Measurements from ENCODE around the gene SERPINA3.
"Not testable (repeated sequence)": the region's sequence is repeated elsewhere in the genome, so short reads cannot be mapped to it uniquely, and the experiment has no call there.

The SERPINA3 gene

DNA sequence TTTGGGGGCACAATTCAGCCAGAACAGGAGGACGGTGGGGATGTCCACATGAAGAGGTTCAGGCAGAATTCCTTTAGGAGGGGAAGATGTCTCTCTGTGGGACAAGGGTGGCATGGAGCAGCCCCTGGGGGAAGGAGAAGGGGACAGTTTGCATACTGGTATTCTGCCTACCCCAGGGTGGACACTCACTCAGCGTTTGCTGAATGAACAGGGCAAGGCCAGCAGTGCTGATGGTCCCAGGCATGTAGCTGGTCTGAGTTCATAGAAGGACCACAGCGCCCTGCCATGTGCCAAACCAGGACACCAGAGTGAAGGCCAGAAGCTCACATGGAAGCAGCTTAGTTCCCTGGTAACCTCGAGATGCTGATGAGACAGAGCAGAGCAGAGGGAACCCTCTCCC is 25.6 kb upstream of the SERPINA3 start:
- no peak for DNase-seq

DNA sequence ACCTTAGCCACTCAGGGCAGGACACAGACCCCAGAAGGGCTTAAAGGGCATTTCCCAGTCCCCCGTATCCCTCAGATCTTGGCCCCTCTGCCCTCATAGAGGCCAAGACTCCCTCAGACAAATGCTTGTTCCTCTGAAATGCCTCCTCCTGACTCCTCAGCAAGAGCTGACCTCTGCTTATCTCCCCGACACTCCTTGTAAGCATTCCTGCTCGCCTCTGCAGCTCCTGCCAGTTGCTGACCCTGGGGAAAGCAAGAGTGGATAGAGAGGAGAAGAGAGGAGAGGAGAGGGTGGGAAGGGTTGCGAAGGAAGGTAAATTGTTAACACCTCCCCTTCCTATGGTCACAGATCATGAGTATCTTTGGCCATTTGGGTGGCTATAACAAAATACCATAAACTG is 23.9 kb upstream of the SERPINA3 start:
- no peak for DNase-seq

DNA sequence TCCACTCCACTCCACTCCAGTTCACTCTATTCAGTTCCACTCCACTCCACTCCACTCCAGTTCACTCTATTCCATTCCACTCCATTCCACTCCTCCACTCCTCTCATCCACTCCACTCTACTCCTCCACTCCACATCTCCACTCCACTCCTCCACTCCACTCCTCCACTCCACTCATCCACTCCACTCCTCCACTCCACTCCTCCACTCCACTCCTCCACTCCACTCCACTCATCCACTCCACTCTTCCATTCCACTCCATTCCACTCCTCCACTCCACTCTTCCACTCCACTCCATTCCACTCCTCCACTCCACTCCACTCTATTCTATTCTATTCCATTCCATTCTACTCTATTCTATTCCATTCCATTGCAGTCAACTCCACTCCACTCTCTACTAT is 21.1 kb upstream of the SERPINA3 start:
- DNase-seq, result no peak

DNA sequence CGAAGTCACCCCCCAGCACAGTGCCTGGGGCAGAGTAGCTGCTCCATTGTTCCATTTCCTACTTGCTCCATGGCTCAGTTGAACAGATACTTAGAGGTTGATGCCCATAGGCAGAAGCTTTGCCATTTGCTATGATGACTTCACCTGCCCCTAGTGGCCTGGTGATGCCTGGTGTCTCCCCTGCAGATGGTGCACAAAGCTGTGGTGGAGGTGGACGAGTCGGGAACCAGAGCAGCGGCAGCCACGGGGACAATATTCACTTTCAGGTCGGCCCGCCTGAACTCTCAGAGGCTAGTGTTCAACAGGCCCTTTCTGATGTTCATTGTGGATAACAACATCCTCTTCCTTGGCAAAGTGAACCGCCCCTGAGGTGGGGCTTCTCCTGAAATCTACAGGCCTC is 20.3 kb upstream of the SERPINA3 start:
- no peak for DNase-seq

DNA sequence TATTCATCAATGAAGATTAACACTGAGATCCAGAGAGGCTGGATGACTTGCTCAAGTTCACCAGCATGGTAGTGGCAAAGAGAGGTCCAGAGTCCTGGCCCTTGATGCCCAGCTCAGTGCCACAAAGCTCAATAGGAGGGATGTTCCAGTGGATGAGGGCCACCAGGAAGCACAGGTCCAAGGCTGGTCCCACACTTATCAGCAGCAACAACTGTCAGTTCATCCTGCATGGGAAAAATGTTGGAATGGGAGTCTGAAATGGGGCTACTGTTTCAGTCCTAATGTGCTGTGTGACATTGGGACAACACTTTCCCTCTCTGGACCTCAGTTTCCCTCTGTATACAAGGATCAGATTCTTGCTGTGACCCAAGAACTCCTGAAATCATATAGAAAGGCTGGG is 19.7 kb upstream of the SERPINA3 start:
- DNase-seq, result no peak

DNA sequence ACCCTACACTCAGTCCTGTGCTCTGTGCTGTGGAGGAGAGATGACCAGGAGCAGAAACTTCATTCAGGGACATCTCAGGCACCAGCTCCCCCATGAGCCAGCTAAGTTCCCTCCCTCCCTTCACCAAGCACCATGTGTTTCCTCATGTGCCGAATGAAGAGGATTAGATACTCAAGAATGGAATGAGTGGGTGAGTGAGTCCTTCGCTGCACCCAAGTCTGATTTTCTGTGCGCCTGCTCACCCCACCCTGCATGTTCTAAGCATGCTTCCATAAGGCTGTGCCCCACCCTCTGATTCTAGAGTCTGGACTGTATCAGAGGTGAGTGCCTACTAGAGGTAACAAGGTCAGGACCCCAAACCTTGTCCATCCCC is 18.8 kb upstream of the SERPINA3 start:
- no peak for DNase-seq

DNA sequence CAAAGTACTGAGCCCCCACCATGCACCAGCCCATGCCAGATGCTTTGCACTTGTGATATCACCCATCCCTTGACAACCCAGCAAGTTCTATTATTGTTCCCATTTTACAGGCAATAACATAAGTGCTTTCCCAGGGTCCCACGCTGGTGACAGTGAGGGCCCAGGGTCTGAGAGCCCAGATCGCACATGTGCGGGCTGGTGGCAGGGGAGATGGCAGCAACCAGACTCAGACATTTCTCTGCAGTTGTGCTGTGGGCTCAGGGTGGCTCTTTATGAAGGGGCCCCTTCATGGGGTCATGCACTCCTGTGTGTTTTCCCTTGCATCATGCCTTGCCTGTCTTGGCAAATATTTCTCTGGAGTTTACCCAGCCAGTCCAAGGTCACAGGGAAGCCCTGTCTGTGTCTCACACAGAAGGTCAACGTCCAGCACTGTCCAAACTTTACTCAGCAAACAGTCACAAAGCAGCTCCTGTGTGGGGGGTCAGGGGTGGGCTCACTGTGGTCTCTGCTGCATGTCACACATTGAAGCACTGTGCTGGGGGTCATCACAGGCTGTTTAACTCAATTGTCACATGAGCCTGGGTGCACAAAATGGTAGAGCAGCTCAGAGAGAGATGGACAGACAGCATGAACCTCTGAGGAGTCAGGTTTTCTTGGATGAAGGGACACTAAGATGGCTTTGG is 18.3 kb upstream of the SERPINA3 start:
- no peak for DNase-seq

DNA sequence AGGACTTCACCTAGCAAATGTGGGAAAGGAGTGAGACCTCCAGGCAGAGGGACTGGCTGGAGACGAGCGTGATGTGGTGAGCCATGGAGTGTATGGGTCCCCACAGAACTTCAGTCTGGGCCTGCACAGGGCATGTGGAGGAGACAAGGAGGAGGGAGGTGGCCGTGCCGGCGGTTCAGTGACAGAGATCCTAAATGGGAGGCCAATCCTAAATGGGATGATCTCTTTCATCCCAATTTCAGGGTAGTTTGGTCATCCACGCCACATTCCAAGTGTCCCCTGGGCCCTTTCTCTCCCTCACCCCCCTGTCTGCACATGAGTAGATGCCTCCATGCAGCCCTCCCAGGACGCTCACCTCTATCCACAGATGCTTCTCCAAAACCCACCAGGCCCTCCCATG is 17.8 kb upstream of the SERPINA3 start:
- no peak for DNase-seq

DNA sequence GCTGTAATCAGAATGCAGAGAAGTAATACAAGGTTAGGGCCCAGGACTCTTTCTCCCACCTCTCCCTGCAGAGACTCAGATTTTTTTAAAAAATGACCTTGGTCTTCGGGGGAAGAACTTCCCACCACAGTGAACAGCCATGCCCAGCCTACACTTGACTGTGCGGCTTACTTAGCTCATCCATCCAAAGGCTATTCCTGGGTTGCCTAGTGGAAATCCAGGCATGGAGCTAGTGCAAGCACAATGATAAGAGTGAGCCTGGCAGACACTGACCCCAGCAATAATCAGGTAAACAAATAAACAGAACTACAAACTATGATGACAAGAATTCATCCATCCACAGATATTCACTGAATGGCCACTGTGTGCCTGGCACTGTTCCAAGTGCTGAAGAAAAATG is 16.3 kb upstream of the SERPINA3 start:
- no peak for DNase-seq

DNA sequence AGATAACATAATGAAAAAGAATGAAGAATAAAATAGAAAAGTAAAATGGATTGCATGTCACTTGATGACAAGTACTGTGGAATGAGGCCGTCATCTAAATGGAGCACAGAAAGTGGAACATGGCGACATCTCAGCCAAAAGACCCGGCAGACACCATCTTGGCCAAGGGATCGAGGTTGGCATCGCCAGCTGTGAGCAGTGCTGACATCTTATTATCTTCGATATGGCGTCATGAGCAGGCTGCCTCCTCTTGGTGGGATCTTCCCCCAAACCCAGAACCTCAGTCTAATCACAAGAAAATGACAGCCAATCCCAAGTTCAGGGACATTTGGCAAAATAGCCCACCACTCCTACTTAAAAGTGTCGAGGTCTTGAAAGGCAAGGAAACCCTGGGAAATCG is 15.8 kb upstream of the SERPINA3 start:
- no peak for DNase-seq

DNA sequence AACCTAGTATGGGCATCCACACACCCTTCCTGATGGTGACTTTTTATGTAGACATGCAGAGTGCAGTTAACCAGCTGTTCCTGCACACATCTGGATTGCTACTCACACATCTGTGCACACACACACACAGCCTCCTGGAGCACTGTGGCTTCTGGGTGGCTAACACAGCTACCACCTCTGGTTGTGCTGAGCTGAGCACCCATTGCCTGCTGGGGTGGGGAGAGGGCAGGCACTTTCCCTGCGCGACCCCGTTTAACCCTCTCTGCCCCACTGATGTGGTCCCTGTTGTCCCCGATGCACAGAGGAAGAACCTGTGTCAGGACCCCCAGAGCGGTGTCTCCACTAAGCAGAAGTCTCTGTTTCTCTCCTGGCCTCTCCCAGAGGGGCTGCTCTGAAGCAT is 14.4 kb upstream of the SERPINA3 start:
- DNase-seq, result no peak

DNA sequence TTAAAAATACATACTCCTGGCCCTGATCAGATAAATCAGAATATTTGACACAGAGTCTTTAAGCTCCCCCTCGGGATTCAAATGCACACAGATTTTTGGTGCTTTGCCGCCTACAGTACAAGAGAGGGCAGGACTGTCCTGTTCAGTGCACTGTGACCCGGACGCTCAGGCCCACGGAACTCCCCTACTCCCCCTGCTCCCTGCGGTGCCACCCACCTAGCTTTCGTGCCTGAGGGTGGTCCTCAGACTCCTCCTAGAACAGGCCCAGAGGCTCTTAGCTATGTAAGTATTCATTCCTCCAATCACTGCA is 13.7 kb upstream of the SERPINA3 start:
- no peak for DNase-seq

DNA sequence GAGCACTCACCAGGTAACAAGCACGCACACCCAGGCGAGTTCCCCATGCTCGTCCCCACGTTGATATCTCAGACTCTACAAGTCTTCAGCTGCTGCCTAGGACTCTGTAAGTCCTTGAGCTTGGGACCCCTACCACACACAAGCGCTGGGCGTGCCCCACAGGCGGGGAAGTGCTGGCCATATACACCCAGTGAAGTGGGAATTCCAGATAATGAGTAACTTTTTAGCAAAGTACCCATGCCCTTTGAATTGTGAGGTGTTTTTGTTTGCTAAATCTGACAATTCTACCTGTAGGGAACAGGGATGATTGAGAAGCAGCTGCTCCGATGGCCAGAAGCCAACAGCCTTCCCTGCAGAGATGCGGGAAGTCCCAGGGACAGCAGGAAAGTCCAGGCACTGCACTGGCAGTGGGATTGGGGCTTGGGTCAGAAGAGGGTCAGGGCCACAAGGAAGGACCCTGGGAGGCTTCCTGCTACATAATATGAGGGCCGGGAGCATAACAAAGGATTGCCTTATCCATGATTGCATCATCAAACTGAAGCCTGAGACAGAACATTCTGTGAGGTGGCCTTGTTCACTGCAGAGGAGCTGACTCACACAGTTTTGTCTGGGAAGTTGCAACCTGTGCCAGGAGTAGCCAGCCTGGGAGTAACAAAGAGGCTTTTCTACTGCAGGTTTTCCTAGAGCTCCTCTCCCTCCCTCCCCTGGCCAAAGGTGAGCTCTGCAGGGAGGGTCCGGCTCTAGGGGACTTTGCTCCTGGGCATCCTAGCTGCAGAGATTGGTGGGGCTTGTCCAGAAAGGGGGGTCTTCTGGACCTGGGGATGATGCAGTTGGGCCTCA is 13.2 kb upstream of the SERPINA3 start:
- no peak for DNase-seq

DNA sequence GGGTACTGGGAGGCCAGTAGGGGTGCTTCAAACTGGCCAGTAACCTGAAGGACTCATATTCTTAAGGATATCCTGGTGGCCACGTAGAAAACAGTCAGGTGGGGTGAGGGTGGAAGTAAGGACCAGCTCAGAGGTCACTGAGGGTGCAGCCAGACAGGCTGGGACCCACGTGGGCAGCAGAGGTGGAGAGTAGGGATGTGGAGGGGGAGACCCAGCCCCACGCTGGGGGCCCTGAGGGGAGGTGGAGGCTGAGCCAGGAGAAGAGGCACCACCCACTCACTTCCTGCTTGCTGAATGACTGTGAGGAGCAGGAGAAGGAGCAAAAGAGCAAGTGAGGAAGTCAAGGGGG is 12.6 kb upstream of the SERPINA3 start:
- DNase-seq, result no peak

DNA sequence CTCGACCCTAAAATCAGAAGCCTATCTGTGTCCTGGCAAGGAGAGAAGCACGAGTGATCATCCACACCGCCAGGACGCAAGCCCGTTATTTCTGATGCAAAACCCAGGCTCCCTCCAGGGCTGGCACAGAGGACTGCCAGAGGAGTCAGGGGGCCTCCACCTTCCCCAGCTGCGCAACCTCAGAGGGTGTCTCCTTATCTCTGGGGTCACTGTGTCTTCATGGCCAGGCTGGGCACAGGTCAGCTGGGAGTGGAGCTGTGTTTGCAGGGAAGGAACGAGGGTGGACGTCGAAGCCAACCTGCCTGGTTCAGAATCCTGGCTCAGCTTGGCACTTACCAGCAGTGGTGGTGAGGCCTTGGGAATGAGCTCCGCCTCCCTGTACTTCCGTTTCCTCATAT is 12.0 kb upstream of the SERPINA3 start:
- DNase-seq, result no peak

DNA sequence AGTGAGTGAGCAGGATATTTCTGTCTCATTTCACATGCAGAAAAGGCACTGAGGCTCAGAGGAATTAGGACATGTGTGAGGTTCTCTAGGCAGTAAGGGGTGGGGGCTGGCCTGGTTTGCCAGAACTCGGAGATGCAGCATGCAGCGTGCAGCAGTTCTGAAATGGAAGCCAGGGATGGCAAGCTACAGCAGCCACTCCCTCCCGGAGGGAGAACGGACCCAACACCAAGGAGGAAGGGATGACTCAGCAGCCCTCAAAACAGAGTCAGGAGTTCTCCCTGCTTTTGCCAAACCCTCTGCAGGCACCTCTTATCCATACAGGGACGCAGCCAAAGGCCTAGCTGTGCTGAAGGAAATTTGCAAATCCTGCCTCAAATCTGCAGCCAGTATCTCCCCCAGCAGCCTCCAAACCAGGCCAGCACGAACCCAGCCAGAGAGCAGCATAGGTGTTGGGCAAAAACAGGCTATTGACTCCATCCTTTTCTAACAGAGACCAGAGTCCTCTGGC is 10.3 kb upstream of the SERPINA3 start:
- DNase-seq, result no peak

DNA sequence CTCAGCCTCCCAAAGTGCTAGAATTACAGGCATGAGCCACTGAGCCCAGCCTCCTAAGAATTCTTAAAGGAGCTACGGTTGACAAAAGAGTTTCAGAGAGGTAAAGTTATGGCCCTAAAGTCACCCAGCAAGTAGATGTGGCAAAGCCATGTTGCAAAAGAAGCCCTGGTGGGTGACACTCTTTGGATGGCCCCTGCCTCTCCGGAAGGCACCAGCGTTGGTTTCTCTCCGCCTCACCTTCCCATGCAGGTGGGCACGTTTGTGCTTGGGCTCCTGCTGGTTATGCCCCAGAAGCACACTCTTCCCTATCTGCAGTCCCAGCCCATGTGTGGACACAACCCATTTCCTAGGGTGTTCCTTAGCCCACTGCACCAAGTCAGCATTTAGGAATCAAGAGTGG is 9.5 kb upstream of the SERPINA3 start:
- DNase-seq, result no peak

DNA sequence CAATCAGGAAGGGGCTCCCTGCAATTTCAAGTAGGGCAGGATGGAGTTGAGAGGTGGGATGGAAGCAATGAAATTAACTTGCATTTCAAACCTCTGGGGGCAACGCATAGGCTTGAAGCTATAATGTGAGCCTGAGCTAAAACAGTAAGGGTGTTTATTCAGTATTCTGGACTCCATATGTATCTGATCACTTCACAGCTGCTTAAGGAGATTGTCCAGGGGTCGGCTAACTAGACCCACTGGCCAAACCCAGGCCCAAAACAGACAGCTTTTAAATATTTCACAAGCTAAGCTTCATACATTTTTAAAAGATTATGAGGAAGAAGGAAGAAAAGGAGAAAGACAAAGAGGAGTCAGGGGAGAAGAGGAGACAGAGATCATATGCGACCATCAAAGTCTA is 6.8 kb upstream of the SERPINA3 start:
- DNase-seq, result no peak

DNA sequence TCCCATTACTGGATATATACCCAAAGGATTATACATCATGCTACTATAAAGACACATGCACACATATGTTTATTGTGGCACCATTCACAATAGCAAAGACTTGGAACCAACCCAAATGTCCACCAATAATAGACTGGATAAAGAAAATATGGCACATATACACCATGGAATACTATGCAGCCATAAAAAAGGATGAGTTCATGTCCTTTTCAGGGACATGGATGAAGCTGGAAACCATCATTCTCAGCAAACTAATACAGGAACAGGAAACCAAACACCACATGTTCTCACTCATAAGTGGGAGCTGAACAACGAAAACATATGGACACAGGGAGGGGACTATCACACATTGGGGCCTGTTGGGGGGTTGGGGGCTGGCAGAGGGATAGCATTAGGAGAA is 3.2 kb upstream of the SERPINA3 start:
- DNase-seq, result not testable (repeated sequence)

DNA sequence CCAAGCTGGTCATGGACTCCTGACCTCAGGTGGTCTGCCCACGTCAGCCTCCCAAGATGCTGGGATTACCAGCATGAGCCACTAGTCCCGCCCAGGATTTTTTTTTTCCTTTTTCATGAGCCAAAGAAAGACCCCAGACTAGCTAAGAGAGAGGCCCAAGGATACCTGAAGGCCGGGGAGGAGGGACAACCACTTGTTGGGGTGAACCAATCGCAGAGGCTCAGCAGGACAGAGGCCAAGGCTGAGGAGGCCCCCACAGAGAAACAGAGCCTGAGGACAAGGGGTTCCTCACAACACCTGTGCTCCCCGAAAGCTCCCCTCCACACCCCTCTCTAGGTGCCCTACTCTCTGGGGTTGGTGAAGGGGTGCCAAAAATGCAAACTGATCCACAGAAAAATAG is 1.0 kb upstream of the SERPINA3 start:
- no peak for DNase-seq

DNA sequence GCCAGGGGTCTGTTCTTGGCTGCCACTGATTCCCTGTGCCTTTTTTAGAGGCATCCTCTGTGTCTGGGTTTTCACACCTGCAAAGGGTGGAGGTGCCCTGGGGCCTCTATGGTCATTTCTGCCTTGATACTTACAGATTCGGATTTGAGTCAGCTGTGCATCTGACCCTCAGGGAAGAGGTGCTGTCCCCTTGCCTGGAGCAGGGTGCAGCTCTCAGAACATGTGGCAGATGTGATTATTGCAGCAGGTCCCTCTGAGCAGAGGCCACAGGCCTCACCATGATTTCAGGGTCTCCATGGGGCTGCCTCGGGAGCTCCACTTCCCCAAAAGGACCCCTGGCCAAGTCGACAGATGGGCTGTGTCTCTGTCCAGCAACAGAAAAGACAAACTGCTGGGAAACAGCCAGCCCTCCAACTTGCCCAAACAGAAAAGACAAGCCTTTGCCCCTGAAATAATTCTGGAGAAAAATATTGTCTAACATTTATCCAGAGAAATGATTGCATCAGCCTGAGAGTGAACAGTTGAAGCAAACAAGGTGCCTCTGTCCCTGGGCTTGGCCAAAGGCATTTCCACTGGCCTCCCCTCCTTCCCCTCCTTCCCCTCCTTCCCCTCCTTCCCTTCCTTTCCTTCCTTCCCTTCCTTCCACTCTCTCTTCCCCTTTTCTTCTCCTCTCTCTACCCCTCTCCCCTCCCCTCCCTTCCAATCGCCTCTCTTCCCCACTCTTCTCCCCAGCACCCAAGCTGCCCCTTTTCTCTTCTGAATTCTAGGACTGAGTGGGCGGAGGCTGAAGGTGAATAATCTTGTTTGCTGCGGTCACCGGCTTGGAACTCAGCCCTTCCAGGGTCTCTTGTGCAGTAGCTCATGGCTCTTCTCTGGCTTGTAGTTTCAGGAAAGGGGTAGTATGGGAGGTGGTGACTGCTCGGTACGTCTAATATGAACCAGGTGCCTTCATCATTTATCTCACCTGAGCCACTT is 676 bp downstream of the SERPINA3 start:
- no peak for DNase-seq

DNA sequence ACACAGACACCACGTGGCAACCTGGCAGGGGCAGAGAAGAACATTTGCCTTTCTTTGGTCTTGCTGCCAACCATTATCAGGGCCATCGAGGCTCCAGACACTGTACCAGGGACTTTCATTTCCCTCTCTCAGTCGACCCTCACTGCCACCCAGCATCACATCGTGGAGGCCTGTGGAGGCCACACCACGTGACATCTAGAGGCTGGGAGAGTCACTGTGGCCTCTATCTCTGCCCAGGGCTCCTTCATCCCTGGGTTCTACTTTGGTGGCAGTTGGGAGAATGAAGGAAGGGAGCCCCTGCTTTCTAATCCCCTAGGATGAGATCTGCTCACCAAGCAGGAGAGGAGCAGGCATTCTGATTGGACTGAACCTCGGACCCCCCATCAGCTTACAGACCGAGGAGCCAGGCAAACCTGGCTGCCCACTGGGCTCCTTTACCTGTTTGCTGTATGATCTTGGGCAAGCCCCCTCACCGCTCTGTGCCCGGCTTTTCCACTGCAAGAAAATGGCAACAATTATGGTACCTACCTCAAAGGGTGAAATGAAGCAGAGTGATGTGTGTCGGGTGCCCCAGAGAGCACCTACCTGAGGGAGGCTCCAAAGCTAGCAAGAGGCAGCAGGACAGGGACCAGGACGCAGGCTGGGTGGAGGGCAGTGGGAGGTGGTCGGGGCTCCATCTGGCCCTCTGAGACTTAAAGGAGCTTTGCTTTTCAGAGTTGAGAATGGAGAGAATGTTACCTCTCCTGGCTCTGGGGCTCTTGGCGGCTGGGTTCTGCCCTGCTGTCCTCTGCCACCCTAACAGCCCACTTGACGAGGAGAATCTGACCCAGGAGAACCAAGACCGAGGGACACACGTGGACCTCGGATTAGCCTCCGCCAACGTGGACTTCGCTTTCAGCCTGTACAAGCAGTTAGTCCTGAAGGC is 1.8 kb downstream of the SERPINA3 start:
- no peak for DNase-seq

DNA sequence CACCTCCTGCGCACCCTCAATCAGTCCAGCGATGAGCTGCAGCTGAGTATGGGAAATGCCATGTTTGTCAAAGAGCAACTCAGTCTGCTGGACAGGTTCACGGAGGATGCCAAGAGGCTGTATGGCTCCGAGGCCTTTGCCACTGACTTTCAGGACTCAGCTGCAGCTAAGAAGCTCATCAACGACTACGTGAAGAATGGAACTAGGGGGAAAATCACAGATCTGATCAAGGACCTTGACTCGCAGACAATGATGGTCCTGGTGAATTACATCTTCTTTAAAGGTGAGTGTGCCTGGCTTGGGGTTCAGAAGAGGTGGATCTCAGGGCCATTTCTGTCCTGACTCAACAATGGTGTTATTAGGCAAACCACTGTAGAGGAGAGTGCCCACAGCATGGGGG is 2.6 kb downstream of the SERPINA3 start:
- no peak for DNase-seq
